ENCODE measurements around the gene ENTR1. TPM values are rescaled to one million over a fixed set of nuclear protein-coding genes. Genes with fewer than 3 reads are reported as not detected.

ENTR1 gene
- total and polyA plus RNA-seq, 2 donors (not counting 1 experiment from before 2014, with no cell fraction given), result 77.7 to 86.3 TPM

DNA sequence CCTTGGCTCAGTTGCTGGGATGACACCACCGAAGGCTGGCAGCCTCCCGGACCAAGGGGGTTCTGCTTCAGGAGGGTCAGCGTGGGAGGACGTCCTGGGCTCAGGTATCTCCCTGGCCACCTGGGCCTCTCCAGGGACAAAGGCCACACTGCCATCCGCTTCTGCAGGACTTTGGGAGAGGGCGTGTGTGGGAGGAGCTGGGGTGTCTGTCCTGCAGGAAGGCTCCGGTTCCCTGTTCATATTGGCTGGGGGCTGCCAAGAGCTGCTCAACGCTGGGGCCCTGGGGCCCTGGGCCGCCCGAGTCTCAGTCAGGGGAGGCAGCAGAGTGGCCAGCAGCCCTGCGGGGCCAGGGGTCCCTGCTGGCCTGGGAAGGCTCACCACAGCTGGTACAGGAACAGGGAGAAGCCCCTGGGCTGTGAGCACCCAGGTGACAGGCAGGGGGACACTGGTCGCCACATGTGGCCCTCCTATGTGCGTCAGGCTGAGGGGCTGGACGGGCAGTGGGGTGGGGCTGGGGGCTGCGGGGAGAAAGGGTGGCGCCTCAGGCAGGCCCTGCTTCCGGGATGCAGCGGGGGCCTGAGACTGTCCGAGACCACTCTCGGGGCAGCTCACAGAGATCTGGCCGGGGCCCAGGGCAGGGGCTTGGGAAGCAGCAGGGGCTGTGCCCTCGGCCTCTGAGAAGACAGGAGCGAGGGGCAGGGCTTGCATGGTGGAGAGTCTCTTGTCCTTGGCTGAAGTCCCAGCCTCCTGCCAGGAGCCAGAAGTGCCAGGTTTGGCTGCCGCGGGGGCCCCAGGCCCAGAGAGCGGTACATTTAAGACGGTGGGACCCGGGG lies 32.0 kb downstream of the ENTR1 start:
- H3K4me1 ChIP-seq (ENCODE audit: control insufficient read depth in 2 of 2, insufficient read depth in 2 of 2, low read length in 2 of 2), result peaks cover 2 to 3% of the 10 kb centered on the region in 2 donors
- H3K4me1 Mint-ChIP-seq, result no peaks in the 10 kb centered on the region
- intact Hi-C loops (cut with micrococcal nuclease), result no loop called here
- ATAC-seq (ENCODE audit: low read depth) (no peak), DNase-seq (no peak)
- WGBS (ENCODE audit: insufficient coverage), result 96% methylated on average over 25 of the region's 28 CpGs
- H3K27ac ChIP-seq (ENCODE audit: low read length in 2 of 2), result no peak overlapping the region
- TF ChIP-seq, protein P1, sequence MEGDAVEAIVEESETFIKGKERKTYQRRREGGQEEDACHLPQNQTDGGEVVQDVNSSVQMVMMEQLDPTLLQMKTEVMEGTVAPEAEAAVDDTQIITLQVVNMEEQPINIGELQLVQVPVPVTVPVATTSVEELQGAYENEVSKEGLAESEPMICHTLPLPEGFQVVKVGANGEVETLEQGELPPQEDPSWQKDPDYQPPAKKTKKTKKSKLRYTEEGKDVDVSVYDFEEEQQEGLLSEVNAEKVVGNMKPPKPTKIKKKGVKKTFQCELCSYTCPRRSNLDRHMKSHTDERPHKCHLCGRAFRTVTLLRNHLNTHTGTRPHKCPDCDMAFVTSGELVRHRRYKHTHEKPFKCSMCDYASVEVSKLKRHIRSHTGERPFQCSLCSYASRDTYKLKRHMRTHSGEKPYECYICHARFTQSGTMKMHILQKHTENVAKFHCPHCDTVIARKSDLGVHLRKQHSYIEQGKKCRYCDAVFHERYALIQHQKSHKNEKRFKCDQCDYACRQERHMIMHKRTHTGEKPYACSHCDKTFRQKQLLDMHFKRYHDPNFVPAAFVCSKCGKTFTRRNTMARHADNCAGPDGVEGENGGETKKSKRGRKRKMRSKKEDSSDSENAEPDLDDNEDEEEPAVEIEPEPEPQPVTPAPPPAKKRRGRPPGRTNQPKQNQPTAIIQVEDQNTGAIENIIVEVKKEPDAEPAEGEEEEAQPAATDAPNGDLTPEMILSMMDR (IDR thresholded peaks at IDR 0.05), result no peak
- TF ChIP-seq EZH2 (IDR thresholded peaks at IDR 0.05; ENCODE audit: borderline replicate concordance, insufficient read depth, low read depth, low read length, poor library complexity, severe bottlenecking), result no peak
- no peak overlapping the region for H3K4me3 Mint-ChIP-seq
- no peak overlapping the region for H2AFZ ChIP-seq (ENCODE audit: insufficient read depth, low read depth, low read length, poor library complexity, severe bottlenecking)
- H3K79me2 ChIP-seq (ENCODE audit: control insufficient read depth, insufficient read depth, low read length), result no peaks in the 10 kb centered on the region
- H3K9me3 Mint-ChIP-seq (ENCODE audit: insufficient read depth), result no peaks in the 10 kb centered on the region
- peaks cover 0 to 17% of the 10 kb centered on the region in 2 experiments for H3K36me3 ChIP-seq (replicated peaks in 1 of 2; ENCODE audit: control extremely low read depth in 1 of 2, control insufficient read depth in 1 of 2, extremely low read depth in 1 of 2, insufficient read depth in 2 of 2, low read length in 1 of 2)
- ChIA-PET CTCF (interaction anchor here (0.9 kb wide), 1 partner anchor 13 kb away, joined by 3 read pairs; no protein-coding TSS in a partner anchor), POLR2A (no interaction called here)
- no peak overlapping the region for H3K27ac Mint-ChIP-seq
- no peak overlapping the region for H3K4me3 ChIP-seq (ENCODE audit: control extremely low read depth in 1 of 5, extremely low read depth in 1 of 5, insufficient read depth in 1 of 5, low read depth in 2 of 5, low read length in 4 of 5)
- H3K9me3 ChIP-seq (ENCODE audit: control extremely low read depth in 1 of 3, control insufficient read depth in 2 of 3, insufficient read depth in 1 of 3, low read length in 2 of 3), result no peaks in the 10 kb centered on the region
- H3K4me2 ChIP-seq (replicated peaks; ENCODE audit: low read depth, low read length, poor library complexity, severe bottlenecking), result no peak overlapping the region
- H4K20me1 ChIP-seq (ENCODE audit: control insufficient read depth, insufficient read depth, low read length, poor library complexity, severe bottlenecking), result no peaks in the 10 kb centered on the region
- H3K9ac ChIP-seq (ENCODE audit: low read length), result no peak overlapping the region
- H3K27me3 Mint-ChIP-seq, result no peaks in the 10 kb centered on the region
- H3K27me3 ChIP-seq (replicated peaks in 1 of 4; ENCODE audit: control extremely low read depth in 1 of 4, control insufficient read depth in 3 of 4, insufficient read depth in 4 of 4, low read length in 3 of 4), result no peaks in the 10 kb centered on the region

Measured in B cell (primary cell).